ENCODE measurements around the gene NFATC3.
"Not testable (repeated sequence)": the region's sequence is repeated elsewhere in the genome, so short reads cannot be mapped to it uniquely, and the experiment has no call there.

NFATC3 gene

GRCh38 chr16:68096491-68096890, 11.3 kb downstream of the NFATC3 start:
- no peak for DNase-seq (ENCODE audit: low read depth)
- no peak for TF ChIP-seq CTCF (conservative IDR thresholded peaks at IDR 0.05; ENCODE audit: low read depth, low read length)
- H3K4me3 ChIP-seq (ENCODE audit: low read depth, low read length): no peak overlapping the region

GRCh38 chr16:68097088-68097487, 11.9 kb downstream of the NFATC3 start:
- no peak for TF ChIP-seq CTCF (conservative IDR thresholded peaks at IDR 0.05; ENCODE audit: low read depth, low read length)
- no peak overlapping the region for H3K4me3 ChIP-seq (ENCODE audit: low read depth, low read length)
- no peak for DNase-seq (ENCODE audit: low read depth)

DNA sequence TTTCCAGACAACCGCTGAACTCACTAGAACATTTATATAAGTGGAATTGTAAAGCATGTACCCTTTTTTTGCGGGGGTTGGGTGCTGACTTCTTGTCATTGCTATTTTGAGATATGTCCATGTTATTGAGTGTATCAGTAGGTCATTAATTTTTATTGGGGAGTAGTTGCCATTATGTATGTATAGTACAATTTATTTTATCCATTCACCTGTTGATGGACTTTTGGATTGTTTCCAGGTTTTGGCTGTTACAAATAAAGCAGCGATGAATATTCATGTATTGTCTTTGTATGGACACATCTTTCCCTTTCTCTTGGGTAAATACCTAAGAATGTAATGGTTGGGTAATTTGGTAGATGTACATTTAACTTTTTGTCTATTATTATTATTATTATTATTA, 12.7 kb downstream of the NFATC3 start:
- H3K4me3 ChIP-seq (ENCODE audit: low read depth, low read length): no peak overlapping the region
- DNase-seq (ENCODE audit: low read depth): no peak
- TF ChIP-seq CTCF (conservative IDR thresholded peaks at IDR 0.05; ENCODE audit: low read depth, low read length): no peak

DNA sequence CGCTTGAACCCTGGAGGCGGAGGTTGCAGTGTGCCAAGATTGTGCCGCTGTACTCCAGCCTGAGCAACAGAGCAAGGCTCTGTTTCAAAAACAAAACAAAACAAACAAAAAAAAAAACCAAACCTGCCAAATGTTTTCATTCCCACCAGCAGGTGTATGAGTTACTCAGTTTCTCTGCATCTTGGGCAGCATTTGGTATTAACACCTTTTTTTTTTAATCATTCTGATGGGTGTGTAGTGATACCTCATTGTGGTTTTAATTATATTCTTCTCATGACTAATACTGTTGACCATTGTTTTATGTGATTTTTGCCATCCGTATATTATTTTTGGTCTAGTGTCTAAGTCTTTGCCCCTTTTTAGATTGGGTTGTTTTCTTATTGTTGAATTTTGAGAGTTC, 15.3 kb downstream of the NFATC3 start:
- TF ChIP-seq CTCF (conservative IDR thresholded peaks at IDR 0.05; ENCODE audit: low read depth, low read length): no peak
- DNase-seq (ENCODE audit: low read depth): no peak

DNA sequence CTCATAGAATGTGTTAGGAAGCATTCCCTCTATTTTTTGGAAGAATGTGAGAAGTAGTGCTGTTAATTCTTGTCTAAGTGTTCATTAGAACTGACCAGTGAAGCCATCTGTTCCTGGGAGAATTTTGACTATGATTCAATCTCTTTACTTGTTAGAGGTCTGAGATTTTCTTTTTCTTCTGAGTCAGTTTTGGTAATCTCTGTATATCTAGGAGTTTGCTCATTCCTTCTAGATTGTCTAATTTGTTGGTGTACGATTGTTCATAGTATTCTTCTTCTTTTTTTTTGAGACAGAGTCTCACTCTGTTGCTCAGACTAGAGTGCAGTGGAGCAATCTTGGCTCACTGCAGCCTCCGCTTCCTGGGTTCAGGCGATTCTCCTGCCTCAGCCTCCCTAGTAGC, 20.4 kb downstream of the NFATC3 start:
- no peak for TF ChIP-seq CTCF (conservative IDR thresholded peaks at IDR 0.05; ENCODE audit: low read depth, low read length)
- no peak for DNase-seq (ENCODE audit: low read depth)
- H3K4me3 ChIP-seq (ENCODE audit: low read depth, low read length): no peak overlapping the region

More for the DNA sequence above, 15.3 kb downstream of the NFATC3 start:
- H3K4me3 ChIP-seq (ENCODE audit: low read depth, low read length): no peak overlapping the region

GRCh38 chr16:68107230-68107928, 22.2 kb downstream of the NFATC3 start:
- not testable (repeated sequence) for DNase-seq (ENCODE audit: low read depth); H3K4me3 ChIP-seq (ENCODE audit: low read depth, low read length)

DNA sequence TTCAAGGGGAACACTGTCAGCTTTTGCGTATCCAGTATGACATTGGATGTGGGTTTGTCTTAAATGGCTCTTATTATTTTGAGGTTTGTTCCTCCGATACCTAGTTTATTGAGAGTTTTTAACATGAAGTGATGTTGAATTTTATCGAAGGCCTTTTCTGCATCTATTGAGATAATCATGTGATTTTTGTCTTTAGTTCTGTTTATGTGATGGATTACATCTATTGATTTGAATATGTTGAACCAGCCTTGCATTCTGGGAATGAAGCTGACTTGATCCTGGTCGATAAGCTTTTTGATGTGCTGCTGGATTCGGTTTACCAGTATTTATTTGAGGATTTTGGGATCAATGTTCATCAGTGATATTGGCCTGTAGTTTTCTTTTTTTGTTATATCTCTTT, 24.0 kb downstream of the NFATC3 start:
- DNase-seq (ENCODE audit: low read depth); H3K4me3 ChIP-seq (ENCODE audit: low read depth, low read length): not testable (repeated sequence)

- DNase-seq (ENCODE audit: low read depth); H3K4me3 ChIP-seq (ENCODE audit: low read depth, low read length): not testable (repeated sequence)
Measured at GRCh38 chr16:68110611-68111010, 25.4 kb downstream of the NFATC3 start.

GRCh38 chr16:68111379-68111778, 26.2 kb downstream of the NFATC3 start:
- no peak for TF ChIP-seq CTCF (conservative IDR thresholded peaks at IDR 0.05; ENCODE audit: low read depth, low read length)
- DNase-seq (ENCODE audit: low read depth): no peak
- no peak overlapping the region for H3K4me3 ChIP-seq (ENCODE audit: low read depth, low read length)
